ENCODE measurements around the gene POLA1.

GRCh38 chrX:24858004-24858746 is 164.5 kb downstream of the POLA1 start:
- no peak for TF ChIP-seq CTCF (IDR thresholded peaks at IDR 0.05)
- no peak for TF ChIP-seq POLR2A (IDR thresholded peaks at IDR 0.05)

All from thyroid gland (tissue), 4 donors.